SK-N-MC (cell line): Measurements from ENCODE around the gene MERTK.

Source experiments
- EZH2 ChIP-seq: fragments of 200-600 bp; sonication (generic); IDR thresholded peaks from one replicate; pipeline ENCODE4 v1.6.1; 2017; ENCODE audit warnings: antibody characterized with exemption
- FOXP2 ChIP-seq: optimal IDR thresholded peaks from 2 replicates; pipeline ENCODE3; 2011; ENCODE audit warnings: mild to moderate bottlenecking, moderate library complexity; ENCODE audit not compliant: insufficient read depth; ENCODE audit errors: extremely low read length, control extremely low read depth
- POLR2AphosphoS5 ChIP-seq: IDR thresholded peaks from 2 replicates; pipeline ENCODE4 v1.6.1; 2012; ENCODE audit warnings: mild to moderate bottlenecking, low read depth, low read length, borderline replicate concordance

DNA sequence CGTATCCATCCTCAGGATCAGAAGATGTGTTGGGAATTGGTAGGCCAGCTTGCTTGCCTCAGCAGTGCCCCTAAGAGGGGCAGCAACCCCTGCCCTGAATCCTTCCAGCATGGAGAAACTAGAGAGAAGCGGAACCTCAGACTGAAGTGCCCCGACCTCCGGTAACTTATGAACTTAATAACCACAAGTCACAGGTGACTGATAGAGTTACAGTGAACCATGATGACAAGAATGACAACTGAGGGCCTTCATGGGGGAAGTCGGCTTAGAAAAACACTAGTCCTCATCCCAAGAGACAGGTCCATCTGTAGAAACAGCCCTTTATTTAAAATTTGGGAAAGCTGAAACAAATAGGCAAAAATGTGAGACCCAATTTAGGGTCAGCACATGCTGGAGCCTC lies 114.1 kb downstream of the MERTK start:
- no peak for TF ChIP-seq EZH2
- TF ChIP-seq POLR2AphosphoS5, result no peak
- TF ChIP-seq FOXP2, result no peak
